SIG-M5 treated with dmso at 0.1 percent for 504 hours (cell line): ENCODE results near the gene CTSS.
"Not testable (repeated sequence)": the region's sequence is repeated elsewhere in the genome, so short reads cannot be mapped to it uniquely, and the experiment has no call there.

Experiments used
- DNase-seq: peaks from one replicate; lab custom pipeline; 2025; ENCODE audit not compliant: unreplicated experiment; lab: John Stamatoyannopoulos, UW

CTSS gene

GRCh38 chr1:150765296-150765976 lies at the start of gene CTSS:
Gene CTSS, minus strand, starts transcription at chr1:150765778. Its CDS starts 1,015 bp downstream, at chr1:150764763.
- DNase-seq, result peak; percentile 99

GRCh38 chr1:150813028-150813707 lies 47.6 kb upstream of the CTSS start:
- DNase-seq, result peak; percentile 76

- DNase-seq, result no peak
These were observed 45.5 kb upstream of the CTSS start for GRCh38 chr1:150810958-150811659.

GRCh38 chr1:150809651-150810050 lies 44.1 kb upstream of the CTSS start:
- DNase-seq, result no peak

GRCh38 chr1:150808846-150809245 lies 43.3 kb upstream of the CTSS start:
- DNase-seq, result no peak

GRCh38 chr1:150808121-150808520 lies 42.5 kb upstream of the CTSS start, which contains the start of gene CTSK:
Gene CTSK, minus strand, starts transcription at chr1:150808260. Its CDS starts 1,455 bp downstream, at chr1:150806805.
- DNase-seq, result no peak

- DNase-seq, result no peak
These were observed 41.9 kb upstream of the CTSS start for GRCh38 chr1:150807249-150808023.

- DNase-seq, result no peak
These were observed 40.3 kb upstream of the CTSS start for GRCh38 chr1:150805899-150806298.

- DNase-seq, result no peak
These were observed 39.1 kb upstream of the CTSS start for GRCh38 chr1:150804671-150805070.

- no peak for DNase-seq
These were observed 33.5 kb upstream of the CTSS start for GRCh38 chr1:150799089-150799488.

- DNase-seq, result no peak
These were observed 32.9 kb upstream of the CTSS start for GRCh38 chr1:150798525-150798924.

- no peak for DNase-seq
These were observed 30.8 kb upstream of the CTSS start for GRCh38 chr1:150796374-150796773.

- not testable (repeated sequence) for DNase-seq
These were observed 28.2 kb upstream of the CTSS start for GRCh38 chr1:150793778-150794177.

- DNase-seq, result no peak
These were observed 27.6 kb upstream of the CTSS start for GRCh38 chr1:150793221-150793620.

GRCh38 chr1:150791585-150791984 lies 26.0 kb upstream of the CTSS start:
- peak; percentile 27 for DNase-seq

- DNase-seq, result peak; percentile 63
These were observed 23.8 kb upstream of the CTSS start for GRCh38 chr1:150789396-150789795.

- no peak for DNase-seq
These were observed 23.4 kb upstream of the CTSS start for GRCh38 chr1:150788946-150789345.

- no peak for DNase-seq
These were observed 21.9 kb upstream of the CTSS start for GRCh38 chr1:150787455-150787854.

GRCh38 chr1:150780510-150780909 lies 14.9 kb upstream of the CTSS start:
- DNase-seq, result no peak

GRCh38 chr1:150778409-150778808 lies 12.8 kb upstream of the CTSS start:
- DNase-seq, result no peak

- peak; percentile 31 for DNase-seq
These were observed 12.0 kb upstream of the CTSS start for GRCh38 chr1:150777544-150777943.
